Suprapubic skin (tissue), 4 donors: ENCODE results near the gene GPX5. TPM values are rescaled to one million over a fixed set of nuclear protein-coding genes. Genes with fewer than 3 reads are reported as not detected.

Experiments used
- DNase-seq, 2 donors: peaks; one replicate each; pipeline ENCODE4 v3.0.0-alpha.2; 2019; ENCODE audit warnings: low spot score in 2 of 2
- H3K27ac ChIP-seq: fragments of 200-600 bp; sonication (generic); one replicate; pipeline ENCODE4 v1.5.1; 2019
- H3K27me3 ChIP-seq: fragments of 200-600 bp; sonication (generic); one replicate; pipeline ENCODE4 v1.5.1; 2019
- H3K36me3 ChIP-seq: fragments of 200-600 bp; sonication (generic); one replicate; pipeline ENCODE4 v1.5.1; 2019
- H3K4me1 ChIP-seq: fragments of 200-600 bp; sonication (generic); one replicate; pipeline ENCODE4 v1.5.1; 2019
- H3K4me3 ChIP-seq: fragments of 200-600 bp; sonication (generic); one replicate; pipeline ENCODE4 v1.5.1; 2019; ENCODE audit warnings: mild to moderate bottlenecking
- H3K9me3 ChIP-seq: fragments of 200-600 bp; sonication (generic); one replicate; pipeline ENCODE4 v1.5.1; 2019
- EP300 ChIP-seq: sonication (generic); formaldehyde crosslinking; IDR thresholded peaks from one replicate; pipeline ENCODE4 v1.6.1; 2017; ENCODE audit warnings: antibody characterized with exemption
- POLR2A ChIP-seq, 2 donors: fragments of 450-650 bp; IDR thresholded peaks; one replicate each; pipeline ENCODE4 v1.6.1; 2017; ENCODE audit warnings: antibody characterized with exemption in 2 of 2, mild to moderate bottlenecking in 2 of 2, moderate library complexity in 2 of 2
- POLR2AphosphoS5 ChIP-seq, 3 donors: sonication (generic); formaldehyde crosslinking; IDR thresholded peaks; one replicate each; pipeline ENCODE4 v1.6.1; 2017; ENCODE audit warnings: antibody characterized with exemption in 3 of 3
- WGBS: methylation state at CpG from one replicate; pipeline ENCODE4 v1.1.5; 2018; 5-methylcytosine and 5-hydroxymethylcytosine counted together
- total RNA-seq, 4 donors: library from RNA; depleted of rRNA; stranded (reverse); fragments of >200 nt; gene quantifications; one replicate each; pipeline ENCODE4 v1.1.0, GENCODE V29; 2016
- TF ChIP-seq, protein P1 (sequence below), 2 donors: fragments of 200-600 bp in 1 of 2; fragments of 450-650 bp in 1 of 2; sonication (generic) in 1 of 2; IDR thresholded peaks; one replicate each; pipeline ENCODE4 v1.5.1; 2016 to 2019; ENCODE audit warnings: antibody characterized with exemption in 2 of 2, mild to moderate bottlenecking in 1 of 2, moderate library complexity in 1 of 2

Gene GPX5
- total RNA-seq, 4 donors from 2014 or later = not detected

DNA sequence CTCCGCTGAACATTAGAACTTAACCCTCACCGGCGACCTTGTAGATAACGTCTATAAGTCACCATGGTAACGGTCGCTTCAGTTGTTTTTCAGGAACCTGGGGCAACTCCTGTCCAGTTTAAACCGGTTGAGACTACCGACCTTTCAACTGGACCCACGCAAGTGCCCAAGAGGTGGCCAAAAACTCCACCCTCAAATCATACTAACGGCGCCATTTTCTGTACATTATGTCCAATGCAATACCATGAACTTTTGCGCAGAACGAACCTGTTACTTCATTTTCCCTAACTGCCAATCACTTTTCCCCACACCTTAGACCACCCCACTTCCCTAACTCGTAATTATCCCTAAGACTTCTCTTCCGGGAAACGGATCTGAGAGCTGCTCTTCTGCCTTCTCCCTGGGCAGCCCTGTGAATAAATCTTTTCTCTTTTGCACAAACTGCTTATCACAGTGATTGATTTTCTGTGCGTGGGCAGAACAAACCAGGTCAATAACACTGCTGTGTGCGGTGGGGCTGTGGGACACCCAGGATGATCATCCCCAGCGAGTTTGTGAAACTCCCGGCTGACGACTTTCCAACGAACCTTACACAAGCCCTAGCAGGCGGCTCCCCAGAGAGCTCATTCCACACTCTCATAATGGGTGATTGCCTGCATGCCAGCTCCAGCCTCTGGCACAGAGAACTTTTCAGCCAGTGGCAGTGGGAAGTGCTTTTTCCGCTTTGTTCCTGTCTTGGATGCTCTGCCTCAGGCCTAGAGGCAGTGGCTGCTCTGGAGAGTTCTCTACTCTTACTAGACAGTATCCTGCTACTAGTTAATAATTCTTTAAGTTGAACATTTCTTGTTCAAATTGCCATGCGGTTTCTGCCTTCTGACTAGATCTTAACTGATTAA is 28.6 kb downstream of the GPX5 start:
- Histone ChIP-seq H3K4me3 (no peak overlapping the region), H3K27me3 (peaks cover 38% of the 10 kb centered on the region), H3K4me1 (peaks cover 3% of the 10 kb centered on the region), H3K36me3 (no peaks in the 10 kb centered on the region), H3K9me3 (no peaks in the 10 kb centered on the region), H3K27ac (no peak overlapping the region)
- 16% methylated on average over 25 of the region's 25 CpGs for WGBS
- DNase-seq = no peak
- no peak for TF ChIP-seq POLR2AphosphoS5 (IDR thresholded peaks at IDR 0.05)
- TF ChIP-seq EP300 = no peak
- no peak for TF ChIP-seq POLR2A (IDR thresholded peaks at IDR 0.05)
- TF ChIP-seq, protein P1, sequence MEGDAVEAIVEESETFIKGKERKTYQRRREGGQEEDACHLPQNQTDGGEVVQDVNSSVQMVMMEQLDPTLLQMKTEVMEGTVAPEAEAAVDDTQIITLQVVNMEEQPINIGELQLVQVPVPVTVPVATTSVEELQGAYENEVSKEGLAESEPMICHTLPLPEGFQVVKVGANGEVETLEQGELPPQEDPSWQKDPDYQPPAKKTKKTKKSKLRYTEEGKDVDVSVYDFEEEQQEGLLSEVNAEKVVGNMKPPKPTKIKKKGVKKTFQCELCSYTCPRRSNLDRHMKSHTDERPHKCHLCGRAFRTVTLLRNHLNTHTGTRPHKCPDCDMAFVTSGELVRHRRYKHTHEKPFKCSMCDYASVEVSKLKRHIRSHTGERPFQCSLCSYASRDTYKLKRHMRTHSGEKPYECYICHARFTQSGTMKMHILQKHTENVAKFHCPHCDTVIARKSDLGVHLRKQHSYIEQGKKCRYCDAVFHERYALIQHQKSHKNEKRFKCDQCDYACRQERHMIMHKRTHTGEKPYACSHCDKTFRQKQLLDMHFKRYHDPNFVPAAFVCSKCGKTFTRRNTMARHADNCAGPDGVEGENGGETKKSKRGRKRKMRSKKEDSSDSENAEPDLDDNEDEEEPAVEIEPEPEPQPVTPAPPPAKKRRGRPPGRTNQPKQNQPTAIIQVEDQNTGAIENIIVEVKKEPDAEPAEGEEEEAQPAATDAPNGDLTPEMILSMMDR (IDR thresholded peaks at IDR 0.05) = no peak

DNA sequence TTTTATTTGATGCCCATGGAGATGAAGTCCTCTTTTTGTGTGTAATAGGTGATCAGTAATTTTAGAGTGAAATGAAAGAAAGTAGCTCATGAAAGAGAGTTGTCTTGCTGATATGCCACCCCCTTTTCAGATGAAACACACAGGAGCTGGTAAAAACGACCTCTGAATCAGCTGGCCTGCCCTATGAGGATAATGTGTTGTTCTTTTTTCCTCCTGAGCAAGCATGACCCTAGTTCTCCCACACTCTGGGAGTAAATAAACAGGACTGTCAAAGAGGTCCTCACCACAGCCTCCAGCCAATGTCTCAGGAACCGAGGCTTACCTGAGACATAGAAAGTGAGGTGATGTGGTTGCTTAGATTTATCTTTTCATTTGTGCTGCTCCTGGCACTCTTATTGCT is 29.5 kb downstream of the GPX5 start:
- 53% methylated on average over 2 of the region's 2 CpGs for WGBS
- TF ChIP-seq POLR2A (IDR thresholded peaks at IDR 0.05) (no peak), POLR2AphosphoS5 (IDR thresholded peaks at IDR 0.05) (no peak), EP300 (no peak)
- TF ChIP-seq, protein P1 (IDR thresholded peaks at IDR 0.05) = no peak

DNA sequence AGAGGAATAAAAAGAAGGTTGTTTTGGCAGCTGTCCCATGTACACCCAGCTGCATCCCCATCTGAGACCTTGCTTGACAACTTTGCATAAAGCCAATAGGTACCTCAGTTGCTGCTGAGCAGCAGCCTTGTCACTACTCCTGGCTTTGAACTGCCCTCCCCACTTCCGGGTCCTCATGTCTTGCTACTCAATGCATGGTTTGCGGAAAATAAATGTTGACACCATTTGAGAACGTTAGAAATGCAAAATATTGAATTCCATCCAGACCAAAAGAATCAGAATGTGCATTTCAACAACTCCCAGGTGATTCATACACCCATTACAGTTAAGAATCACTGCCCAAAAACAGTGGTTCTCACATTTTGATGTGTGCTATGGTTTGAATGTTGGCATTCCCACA is 32.9 kb downstream of the GPX5 start:
- Histone ChIP-seq H3K27me3 (peaks cover 25% of the 10 kb centered on the region), H3K36me3 (no peaks in the 10 kb centered on the region), H3K4me1 (peaks cover under 1% of the 10 kb centered on the region), H3K27ac (no peak overlapping the region), H3K4me3 (no peak overlapping the region), H3K9me3 (no peaks in the 10 kb centered on the region)
- WGBS = 69% methylated on average over 3 of the region's 3 CpGs
- TF ChIP-seq POLR2A (IDR thresholded peaks at IDR 0.05) (no peak), POLR2AphosphoS5 (IDR thresholded peaks at IDR 0.05) (no peak), EP300 (no peak)
- TF ChIP-seq, protein P1 (IDR thresholded peaks at IDR 0.05) = no peak
- DNase-seq = no peak

More for the DNA sequence above, 29.5 kb downstream of the GPX5 start:
- DNase-seq = no peak
- Histone ChIP-seq H3K27ac (no peak overlapping the region), H3K4me3 (no peak overlapping the region), H3K9me3 (no peaks in the 10 kb centered on the region), H3K27me3 (peaks cover 35% of the 10 kb centered on the region), H3K36me3 (no peaks in the 10 kb centered on the region), H3K4me1 (peaks cover 3% of the 10 kb centered on the region)

DNA sequence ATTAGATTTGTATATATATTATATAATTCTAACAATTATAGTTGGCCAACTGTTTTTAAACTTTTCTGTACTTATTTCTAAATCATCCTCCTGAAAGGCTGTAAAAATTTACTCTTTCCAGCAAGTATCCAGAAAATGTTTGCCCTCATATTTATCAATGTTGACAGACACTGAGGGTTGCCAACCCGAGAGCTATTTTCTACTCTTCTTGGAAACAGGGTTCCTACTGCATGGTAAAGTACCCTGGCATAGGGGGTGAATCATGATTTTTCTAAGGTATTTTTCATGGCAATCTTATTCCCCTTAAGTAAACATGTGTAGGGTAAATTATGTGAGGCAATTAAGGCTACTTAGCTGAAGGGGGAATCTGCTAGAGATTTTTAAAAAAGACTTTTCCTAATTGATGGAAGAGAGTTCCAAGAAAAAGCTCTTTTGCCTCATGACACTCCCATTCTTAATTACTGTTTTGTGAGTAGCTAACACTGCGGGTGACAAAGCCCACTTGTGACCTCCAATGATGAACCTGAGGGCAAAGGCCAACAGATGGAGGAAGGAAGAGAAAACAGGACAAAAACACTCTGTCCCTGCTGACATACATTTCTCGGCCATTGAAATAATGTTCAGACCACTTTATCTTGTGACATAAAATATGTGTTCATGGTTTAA is 37.9 kb downstream of the GPX5 start:
- TF ChIP-seq, protein P1 (IDR thresholded peaks at IDR 0.05) = no peak
- TF ChIP-seq EP300 (no peak), POLR2AphosphoS5 (IDR thresholded peaks at IDR 0.05) (no peak), POLR2A (IDR thresholded peaks at IDR 0.05) (no peak)
- peaks cover 14% of the 10 kb centered on the region for H3K27me3 ChIP-seq
- H3K9me3 ChIP-seq = no peaks in the 10 kb centered on the region
- 44% methylated on average over 3 of the region's 3 CpGs for WGBS
- no peak overlapping the region for H3K27ac ChIP-seq
- no peak overlapping the region for H3K4me3 ChIP-seq
- no peaks in the 10 kb centered on the region for H3K4me1 ChIP-seq
- H3K36me3 ChIP-seq = no peaks in the 10 kb centered on the region
- no peak for DNase-seq
